ENCODE results near the gene ZBED4. TPM values are rescaled to one million over a fixed set of nuclear protein-coding genes. Genes with fewer than 3 reads are reported as not detected.
A peak's percentile ranks its signal among the peaks of the same experiment; 100 is the strongest.

ZBED4 gene
- total RNA-seq, 2 experiments from 2014 or later = 17.3 to 17.4 TPM

DNA sequence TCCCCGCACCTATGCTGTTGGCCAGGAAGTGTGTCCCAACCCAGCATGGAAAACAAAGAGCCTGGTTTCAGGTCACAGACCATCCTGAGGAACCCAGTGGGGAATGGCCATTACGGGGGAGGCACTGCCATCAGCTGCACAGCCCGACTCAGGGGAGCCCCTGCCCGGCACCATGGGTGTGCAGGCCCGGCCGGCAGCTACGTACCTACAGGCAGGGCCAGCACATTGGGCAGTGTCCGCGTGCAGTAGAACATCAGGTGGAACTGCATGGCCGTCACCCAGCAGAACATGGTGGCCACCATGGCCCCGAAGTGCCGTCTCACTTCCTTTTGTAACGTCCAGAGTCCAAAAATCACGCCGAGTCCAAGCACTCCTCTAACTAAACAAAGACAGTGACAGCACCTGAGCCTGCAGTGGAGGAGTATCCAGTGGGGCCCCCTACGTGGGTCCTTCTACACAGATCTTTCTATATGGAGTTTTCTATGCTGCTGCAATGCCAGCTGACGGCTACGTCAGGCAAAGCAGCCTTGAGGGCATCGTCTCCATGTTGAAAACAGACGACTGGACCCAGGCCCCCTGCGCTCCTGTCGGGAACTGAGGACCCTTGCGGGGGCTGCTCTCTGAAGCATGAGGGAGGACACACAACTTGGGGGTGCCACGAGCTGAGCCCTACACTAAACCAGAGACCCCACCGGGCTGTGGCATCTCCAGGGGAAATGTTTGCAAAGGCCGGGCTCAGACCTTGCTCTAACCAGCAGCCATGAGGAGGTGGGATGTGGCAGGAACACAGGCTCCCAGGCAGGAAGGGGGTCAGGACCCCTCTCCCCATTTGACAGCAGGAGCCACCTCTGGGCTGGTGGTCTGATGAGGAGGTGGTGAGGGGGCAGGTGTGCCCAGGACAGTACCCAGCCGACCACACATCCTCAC lies 56.8 kb downstream of the ZBED4 start:
- H3K27ac Mint-ChIP-seq = no peak overlapping the region
- ChIA-PET POLR2A (no interaction called here), CTCF (no interaction called here)
- H3K36me3 Mint-ChIP-seq (ENCODE audit: low read depth) = peaks cover 12% of the 10 kb centered on the region
- H3K9me3 Mint-ChIP-seq (ENCODE audit: low read depth) = no peaks in the 10 kb centered on the region
- DNase-seq (no peak), ATAC-seq (no peak)
- no peaks in the 10 kb centered on the region for H3K4me1 Mint-ChIP-seq
- intact Hi-C loops (cut with DNase I, micrococcal nuclease) = no loop called here
- H3K27me3 Mint-ChIP-seq = no peaks in the 10 kb centered on the region
- no peak overlapping the region for H3K4me3 Mint-ChIP-seq

DNA sequence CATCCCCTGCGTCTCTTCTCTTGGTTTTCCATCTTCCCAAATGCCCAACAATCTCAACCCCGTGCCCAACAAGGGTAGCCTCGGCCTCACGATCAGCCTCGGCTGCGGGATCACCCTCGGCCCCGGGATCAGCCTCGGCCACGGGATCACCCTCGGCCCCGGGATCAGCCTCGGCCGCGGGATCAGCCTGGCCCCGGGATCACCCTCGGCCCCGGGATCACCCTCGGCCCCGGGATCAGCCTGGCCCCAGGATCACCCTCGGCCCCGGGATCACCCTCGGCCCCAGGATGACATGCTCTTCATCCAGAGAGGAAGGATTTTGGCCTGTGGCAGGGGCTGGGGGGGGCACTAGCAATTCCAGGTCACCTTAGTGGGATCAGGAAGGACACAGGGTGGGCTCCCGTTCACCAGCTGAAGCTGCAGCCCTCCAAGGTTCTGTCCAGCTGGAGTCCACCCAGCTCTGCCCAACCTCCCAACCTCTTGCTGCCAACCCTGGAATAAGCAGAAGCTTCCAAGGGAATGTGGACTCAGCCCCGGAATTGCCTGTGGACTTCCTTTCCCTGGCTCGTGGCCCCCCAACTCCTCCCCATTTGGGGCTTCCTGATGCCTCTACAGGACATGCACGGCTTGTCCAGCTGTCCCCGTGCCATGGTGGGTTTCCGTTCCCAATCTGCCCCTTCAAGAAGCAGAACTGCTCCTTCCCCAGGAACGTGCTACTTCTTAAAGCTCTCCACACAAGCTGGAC lies 58.4 kb downstream of the ZBED4 start:
- Mint-ChIP-seq H3K4me3 (no peak overlapping the region), H3K36me3 (ENCODE audit: low read depth) (peaks cover 9% of the 10 kb centered on the region), H3K9me3 (ENCODE audit: low read depth) (no peaks in the 10 kb centered on the region), H3K4me1 (peaks cover 4% of the 10 kb centered on the region), H3K27me3 (no peaks in the 10 kb centered on the region), H3K27ac (no peak overlapping the region)
- intact Hi-C loops (cut with DNase I, micrococcal nuclease) = no loop called here
- ChIA-PET POLR2A (no interaction called here), CTCF (interaction anchor here (1.1 to 1.3 kb wide), 2 partner anchors 9 to 118 kb away, joined by 3 read pairs; no protein-coding TSS in a partner anchor)
- ATAC-seq (no peak), DNase-seq (no peak)

DNA sequence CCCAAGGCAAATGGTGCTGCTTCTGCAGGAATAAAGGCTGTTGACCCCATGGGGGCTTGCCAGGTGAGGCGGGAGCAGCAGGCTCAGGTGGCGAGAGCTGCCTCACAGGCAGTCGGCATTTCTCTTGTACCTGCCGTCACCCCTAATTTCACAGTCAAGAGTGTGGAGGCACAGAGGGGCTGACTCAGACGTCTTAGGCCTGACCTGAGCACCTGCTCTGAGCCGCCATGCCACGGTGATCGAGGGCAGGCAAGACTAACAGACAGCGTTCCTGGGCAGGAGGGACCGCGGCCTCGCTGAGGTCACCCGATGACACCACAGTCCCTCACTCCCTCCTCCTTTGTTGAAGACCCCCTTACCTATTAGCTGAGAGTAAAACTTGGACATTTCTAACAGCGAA lies 59.4 kb downstream of the ZBED4 start:
- ATAC-seq (no peak), DNase-seq (no peak)
- H3K27ac Mint-ChIP-seq = no peak overlapping the region
- no peak overlapping the region for H3K4me3 Mint-ChIP-seq
- CTCF ChIA-PET = interaction anchor here (1.1 to 1.3 kb wide), 2 partner anchors 9 to 117 kb away, joined by 3 read pairs; no protein-coding TSS in a partner anchor
- no peaks in the 10 kb centered on the region for H3K27me3 Mint-ChIP-seq
- POLR2A ChIA-PET = no interaction called here
- peaks cover 4% of the 10 kb centered on the region for H3K36me3 Mint-ChIP-seq (ENCODE audit: low read depth)
- H3K4me1 Mint-ChIP-seq = peaks cover 8% of the 10 kb centered on the region
- intact Hi-C loops (cut with DNase I, micrococcal nuclease) = no loop called here
- H3K9me3 Mint-ChIP-seq (ENCODE audit: low read depth) = no peaks in the 10 kb centered on the region

DNA sequence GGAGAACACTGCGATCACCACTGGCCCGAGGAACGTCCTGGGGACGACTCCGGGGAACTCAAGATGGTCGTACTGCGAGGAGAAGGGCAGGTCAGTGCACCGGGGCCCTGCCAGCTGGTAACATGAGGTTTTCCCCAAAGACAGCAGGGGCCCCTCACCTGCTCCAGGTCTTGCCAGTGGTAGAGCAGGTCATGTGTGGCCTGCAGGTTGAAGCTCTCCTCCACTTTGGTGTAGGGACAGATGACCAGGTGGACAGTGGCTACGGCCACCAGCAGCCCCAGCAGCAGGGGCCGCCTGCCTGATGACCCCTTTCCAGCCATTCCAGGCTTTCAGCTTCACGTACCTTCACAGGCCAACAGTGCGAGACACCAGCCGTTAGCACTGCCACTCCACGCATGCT lies 59.8 kb downstream of the ZBED4 start:
- no peaks in the 10 kb centered on the region for H3K9me3 Mint-ChIP-seq (ENCODE audit: low read depth)
- ChIA-PET POLR2A (no interaction called here), CTCF (interaction anchor here (1.1 to 1.3 kb wide), 2 partner anchors 10 to 117 kb away, joined by 3 read pairs; no protein-coding TSS in a partner anchor)
- H3K27ac Mint-ChIP-seq = no peak overlapping the region
- no peaks in the 10 kb centered on the region for H3K27me3 Mint-ChIP-seq
- ATAC-seq (no peak), DNase-seq (no peak)
- intact Hi-C loops (cut with DNase I, micrococcal nuclease) = no loop called here
- H3K4me3 Mint-ChIP-seq = no peak overlapping the region
- peaks cover 8% of the 10 kb centered on the region for H3K4me1 Mint-ChIP-seq
- peaks cover 4% of the 10 kb centered on the region for H3K36me3 Mint-ChIP-seq (ENCODE audit: low read depth)

DNA sequence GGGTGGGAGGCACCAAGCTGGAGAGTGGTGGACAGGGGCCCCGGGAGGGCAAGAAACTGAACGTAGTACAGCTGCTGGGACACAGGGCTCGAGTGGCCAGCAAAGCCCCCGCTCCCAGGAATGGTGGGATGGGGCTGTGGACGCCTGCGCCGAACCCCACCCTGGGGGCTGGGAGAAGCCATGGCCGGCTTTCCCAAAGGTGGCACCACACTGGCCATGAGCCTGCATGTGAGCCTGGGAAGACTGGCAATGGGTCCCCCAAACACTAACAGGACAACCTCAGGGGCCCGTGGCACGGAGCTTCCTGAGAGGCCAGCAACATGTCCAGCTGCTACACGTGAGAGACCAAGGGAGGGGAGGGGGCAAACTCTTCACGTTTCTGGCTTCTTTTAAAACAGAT lies 60.6 kb downstream of the ZBED4 start:
- Mint-ChIP-seq H3K27ac (no peak overlapping the region), H3K4me1 (peaks cover 8% of the 10 kb centered on the region), H3K36me3 (ENCODE audit: low read depth) (peaks cover 4% of the 10 kb centered on the region), H3K4me3 (no peak overlapping the region), H3K9me3 (ENCODE audit: low read depth) (no peaks in the 10 kb centered on the region), H3K27me3 (no peaks in the 10 kb centered on the region)
- no peak for DNase-seq
- ChIA-PET CTCF (interaction anchor here (1.5 to 4.1 kb wide), 2 partner anchors 25 to 147 kb away, joined by 4 to 11 read pairs; no protein-coding TSS in a partner anchor), POLR2A (no interaction called here)
- intact Hi-C loops (cut with DNase I, micrococcal nuclease) = no loop called here
- ATAC-seq = no peak

DNA sequence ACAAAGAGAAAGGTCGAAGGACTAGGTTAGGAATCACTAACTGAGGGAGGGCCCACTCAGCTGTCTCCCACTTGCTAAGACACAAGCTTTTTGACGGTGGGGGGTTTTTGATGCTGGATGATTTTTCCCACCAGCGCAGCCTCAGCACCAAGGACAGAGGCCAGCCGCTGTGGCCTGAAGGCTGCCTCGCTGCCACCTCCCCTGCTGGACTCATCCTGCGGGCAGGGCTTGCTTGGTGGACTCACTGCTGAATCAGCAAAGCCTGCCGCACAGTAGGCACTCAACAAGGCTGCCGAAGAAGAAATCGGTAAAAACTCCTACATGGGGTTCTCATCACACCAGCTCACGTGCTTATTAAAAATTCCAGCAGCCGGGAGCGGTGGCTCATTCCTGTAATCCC lies 62.0 kb downstream of the ZBED4 start:
- Mint-ChIP-seq H3K4me3 (no peak overlapping the region), H3K27me3 (no peaks in the 10 kb centered on the region), H3K4me1 (peaks cover 18% of the 10 kb centered on the region), H3K36me3 (ENCODE audit: low read depth) (peaks cover 3% of the 10 kb centered on the region), H3K9me3 (ENCODE audit: low read depth) (no peaks in the 10 kb centered on the region), H3K27ac (no peak overlapping the region)
- DNase-seq (no peak), ATAC-seq (no peak)
- intact Hi-C loops (cut with DNase I, micrococcal nuclease) = loop anchor here in 1 of 2 experiments (5.0 kb wide), 1 partner anchor 148 kb away; no protein-coding TSS in a partner anchor
- CTCF ChIA-PET = interaction anchor here (1.1 to 4.1 kb wide), 2 partner anchors 16 to 148 kb away, joined by 3 to 11 read pairs; no protein-coding TSS in a partner anchor
- POLR2A ChIA-PET = no interaction called here

DNA sequence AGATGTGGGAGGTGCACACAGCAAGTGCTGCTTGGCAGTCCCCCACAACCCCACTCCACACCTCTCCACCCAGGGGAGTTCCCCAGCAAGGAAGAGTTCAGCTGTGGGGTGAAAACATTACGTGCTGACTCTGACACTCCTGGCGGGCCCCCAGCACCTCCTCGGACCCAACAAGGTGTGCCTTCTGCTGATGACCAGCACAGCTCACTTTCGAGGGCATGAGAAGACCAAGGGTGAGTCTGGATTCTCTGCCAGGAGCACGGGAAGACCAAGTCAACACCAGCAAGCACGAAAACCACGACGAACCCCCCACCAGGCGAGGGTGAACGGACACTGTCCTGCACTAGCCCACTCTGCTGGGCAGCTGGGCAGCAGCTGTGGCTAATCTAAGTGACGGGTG lies 63.2 kb downstream of the ZBED4 start:
- intact Hi-C loops (cut with DNase I, micrococcal nuclease) = loop anchor here in 1 of 2 experiments (5.0 kb wide), 1 partner anchor 150 kb away; no protein-coding TSS in a partner anchor
- POLR2A ChIA-PET = interaction anchor here (0.6 to 2.1 kb wide), 2 partner anchors 45 to 85 kb away, joined by 4 to 6 read pairs; no protein-coding TSS in a partner anchor
- peak overlapping the region; percentile 37 for H3K27ac Mint-ChIP-seq

DNA sequence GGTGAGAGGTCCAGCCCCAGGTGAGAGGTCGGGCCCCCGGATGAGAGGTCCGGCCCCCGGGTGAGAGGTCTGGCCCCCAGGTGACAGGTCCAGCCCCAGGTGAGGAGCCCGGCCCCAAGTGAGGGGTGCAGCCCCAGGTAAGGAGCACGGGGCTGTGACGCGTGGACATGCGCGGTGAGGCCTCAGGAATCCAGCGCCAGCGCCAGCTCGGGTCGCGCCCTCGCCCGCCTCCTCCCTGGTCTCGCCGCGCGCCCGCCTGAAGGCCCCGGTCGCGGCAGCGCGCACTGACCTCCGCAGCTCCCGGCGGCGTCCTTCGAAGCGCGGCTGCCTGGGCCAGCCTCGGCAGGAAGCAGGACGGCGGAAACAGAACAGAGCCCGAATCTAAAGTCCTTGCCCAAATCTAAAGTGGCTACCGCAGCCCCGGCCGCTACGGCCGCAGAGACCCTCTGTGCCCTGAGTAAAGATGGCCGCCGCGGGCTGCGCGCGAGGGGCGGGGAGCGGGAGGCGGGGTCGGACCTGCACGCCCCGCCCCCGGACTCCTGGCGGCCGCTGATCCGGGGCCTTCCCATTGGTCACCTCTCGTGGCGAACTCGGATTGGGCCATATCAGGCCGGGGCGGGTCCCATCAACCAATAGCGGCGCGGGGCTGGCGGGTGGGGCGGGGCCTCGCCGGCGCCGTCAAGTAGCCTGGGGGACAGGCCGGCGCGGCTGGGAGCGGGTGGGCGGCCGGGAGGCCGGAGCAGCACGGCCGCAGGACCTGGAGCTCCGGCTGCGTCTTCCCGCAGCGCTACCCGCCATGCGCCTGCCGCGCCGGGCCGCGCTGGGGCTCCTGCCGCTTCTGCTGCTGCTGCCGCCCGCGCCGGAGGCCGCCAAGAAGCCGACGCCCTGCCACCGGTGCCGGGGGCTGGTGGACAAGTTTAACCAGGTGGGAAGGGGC lies 64.6 kb downstream of the ZBED4 start, which contains the start of the genes ALG12 and CRELD2:
Gene ALG12 (minus strand): TSS at position 465 of the 937 bp plus-strand sequence. CDS start 4,673 bp downstream, outside the sequence.
Gene CRELD2 (plus strand): TSS at position 661 of the 937 bp plus-strand sequence. CDS start 136 bp downstream, at position 797.
- Mint-ChIP-seq H3K4me1 (peaks cover 18% of the 10 kb centered on the region), H3K27me3 (no peaks in the 10 kb centered on the region), H3K4me3 (peak within 1 kb of the TSS; percentile 79), H3K36me3 (ENCODE audit: low read depth) (peaks cover 5% of the 10 kb centered on the region), H3K27ac (peak within 1 kb of the TSS; percentile 63), H3K9me3 (ENCODE audit: low read depth) (no peaks in the 10 kb centered on the region)
- ATAC-seq = peak; percentile 99
- POLR2A ChIA-PET = interaction anchor here (0.6 to 2.1 kb wide), 3 partner anchors 44 to 579 kb away, joined by 3 to 6 read pairs (median 3); no protein-coding TSS in a partner anchor
- DNase-seq = peak; percentile 99
- intact Hi-C loops (cut with DNase I, micrococcal nuclease) = loop anchor here (1.0 to 5.0 kb wide), 12 partner anchors 18 to 326 kb away; partner anchors contain the start of genes BRD1 (in 2 of the 2), ZBED4 (in 2 of the 2) and PIM3 (in 1 of the 2)
- CTCF ChIA-PET = interaction anchor here (0.6 to 4.1 kb wide), 3 partner anchors 12 to 269 kb away, joined by 3 to 11 read pairs (median 3); no protein-coding TSS in a partner anchor

More for the DNA sequence above, 63.2 kb downstream of the ZBED4 start:
- H3K27me3 Mint-ChIP-seq = no peaks in the 10 kb centered on the region
- CTCF ChIA-PET = interaction anchor here (0.6 to 4.1 kb wide), 4 partner anchors 66 to 270 kb away, joined by 3 to 11 read pairs (median 5); no protein-coding TSS in a partner anchor
- ATAC-seq (no peak), DNase-seq (no peak)
- peaks cover 5% of the 10 kb centered on the region for H3K36me3 Mint-ChIP-seq (ENCODE audit: low read depth)
- peaks cover 18% of the 10 kb centered on the region for H3K4me1 Mint-ChIP-seq
- no peaks in the 10 kb centered on the region for H3K9me3 Mint-ChIP-seq (ENCODE audit: low read depth)
- H3K4me3 Mint-ChIP-seq = peak overlapping the region; percentile 79

DNA sequence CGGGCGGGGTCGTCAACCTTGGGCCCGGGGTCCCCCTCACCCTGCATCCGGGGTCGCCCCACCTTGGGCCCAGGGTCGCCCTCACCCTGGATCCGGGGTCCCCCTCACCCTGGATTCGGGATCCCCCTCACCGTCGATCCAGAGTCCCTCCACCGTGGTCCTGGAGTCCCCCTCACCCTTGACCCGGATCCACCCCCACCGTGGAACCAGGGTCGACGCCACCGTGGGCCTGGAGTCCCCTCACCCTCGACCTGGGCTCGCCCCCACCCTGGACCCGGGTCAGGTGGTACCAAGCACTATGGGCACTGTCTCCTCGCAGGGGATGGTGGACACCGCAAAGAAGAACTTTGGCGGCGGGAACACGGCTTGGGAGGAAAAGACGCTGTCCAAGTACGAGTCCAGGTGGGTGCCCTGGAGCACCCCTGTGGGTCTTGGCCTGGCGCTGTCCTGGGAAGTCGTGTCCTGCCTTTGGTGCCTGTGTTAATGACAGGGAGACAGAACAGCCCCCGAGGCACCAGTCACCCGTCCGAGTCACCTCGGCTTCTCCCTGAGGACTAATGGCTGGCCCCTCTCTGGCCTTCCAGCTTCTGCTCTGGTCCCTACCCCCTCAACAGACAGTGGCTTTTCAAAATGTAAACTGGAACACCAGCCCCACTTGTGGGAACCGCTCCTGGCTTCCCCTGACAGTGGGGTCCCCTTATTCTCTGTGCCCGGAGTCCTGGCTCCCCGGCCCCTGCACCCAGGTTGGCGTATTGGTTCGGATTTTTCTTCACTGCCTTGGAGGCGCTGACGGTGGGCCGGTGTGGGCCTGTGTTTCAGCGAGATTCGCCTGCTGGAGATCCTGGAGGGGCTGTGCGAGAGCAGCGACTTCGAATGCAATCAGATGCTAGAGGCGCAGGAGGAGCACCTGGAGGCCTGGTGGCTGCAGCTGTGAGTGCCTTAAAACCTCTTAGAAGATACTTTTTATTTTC lies 65.6 kb downstream of the ZBED4 start:
- POLR2A ChIA-PET = interaction anchor here (2.1 kb wide), 1 partner anchor 43 kb away, joined by 6 read pairs; no protein-coding TSS in a partner anchor
- peaks cover 3% of the 10 kb centered on the region for H3K36me3 Mint-ChIP-seq (ENCODE audit: low read depth)
- intact Hi-C loops (cut with DNase I, micrococcal nuclease) = loop anchor here (1.0 to 5.0 kb wide), 12 partner anchors 17 to 325 kb away; partner anchors contain the start of genes BRD1 (in 2 of the 2), ZBED4 (in 2 of the 2) and PIM3 (in 1 of the 2)
- H3K4me1 Mint-ChIP-seq = peaks cover 18% of the 10 kb centered on the region
- peak overlapping the region; percentile 65 for H3K4me3 Mint-ChIP-seq
- no peak for DNase-seq
- no peak for ATAC-seq
- H3K9me3 Mint-ChIP-seq (ENCODE audit: low read depth) = no peaks in the 10 kb centered on the region
- CTCF ChIA-PET = interaction anchor here (2.0 kb wide), 1 partner anchor 111 kb away, joined by 8 read pairs; no protein-coding TSS in a partner anchor
- H3K27ac Mint-ChIP-seq = no peak overlapping the region
- no peaks in the 10 kb centered on the region for H3K27me3 Mint-ChIP-seq
